ENCODE measurements around the gene OR5M11.

GRCh38 chr11:56531856-56532255 is 11.2 kb downstream of the OR5M11 start:
- no peak for TF ChIP-seq CTCF (IDR thresholded peaks at IDR 0.05; ENCODE audit: poor library complexity, severe bottlenecking)
- no peak for TF ChIP-seq MXI1 (conservative IDR thresholded peaks at IDR 0.05; ENCODE audit: poor library complexity, severe bottlenecking)
- no peak for TF ChIP-seq REST (IDR thresholded peaks at IDR 0.05; ENCODE audit: borderline replicate concordance)
- TF ChIP-seq TAF1 (IDR thresholded peaks at IDR 0.05; ENCODE audit: low read depth): no peak
- TF ChIP-seq POLR2AphosphoS5 (IDR thresholded peaks at IDR 0.05): no peak
